Right lung (tissue), 5 donors: ENCODE data around the gene GHRHR. TPM values are rescaled to one million over a fixed set of nuclear protein-coding genes. Genes with fewer than 3 reads are reported as not detected.
A peak's percentile ranks its signal among the peaks of the same experiment; 100 is the strongest.

ENCODE experiments used
- DNase-seq, 2 donors: peaks; one replicate each; pipeline ENCODE4 v3.0.0-alpha.2; 2013
- polyA plus RNA-seq, 5 donors: library from polyadenylated mRNA; unstranded; fragments of 120-200 nt; gene quantifications; one replicate each; pipeline versions ENCODE4 v1.2.1 to v1.2.3, GENCODE V29; 2013; ENCODE audit warnings: inconsistent platforms in 1 of 5, low replicate concordance in 1 of 5; ENCODE audit not compliant: insufficient read length in 5 of 5, insufficient read depth in 1 of 5

Gene GHRHR
- polyA plus RNA-seq, 5 donors: 0.52 TPM; not detected in 4

GRCh38 chr7:30968747-30969603 lies 5.2 kb downstream of the GHRHR start:
- no peak for DNase-seq

- DNase-seq: no peak
Measured at GRCh38 chr7:30969604-30969970, 5.8 kb downstream of the GHRHR start.

- DNase-seq: no peak
Measured at GRCh38 chr7:30970074-30970473, 6.3 kb downstream of the GHRHR start.

- no peak for DNase-seq
Measured at GRCh38 chr7:30970594-30971094, 6.9 kb downstream of the GHRHR start.

- DNase-seq: no peak
Measured at GRCh38 chr7:30971440-30971839, 7.7 kb downstream of the GHRHR start.

GRCh38 chr7:30971840-30972563 lies 8.2 kb downstream of the GHRHR start:
- DNase-seq: no peak

GRCh38 chr7:30973292-30973691 lies 9.5 kb downstream of the GHRHR start:
- no peak for DNase-seq

- DNase-seq: no peak
Measured at GRCh38 chr7:30973791-30974604, 10.2 kb downstream of the GHRHR start.

- peak; percentile 25 to 32 for DNase-seq
Measured at GRCh38 chr7:30974605-30975255, 11.0 kb downstream of the GHRHR start.

GRCh38 chr7:30975256-30975899 lies 11.6 kb downstream of the GHRHR start:
- DNase-seq: no peak

GRCh38 chr7:30976381-30976780 lies 12.6 kb downstream of the GHRHR start:
- DNase-seq: no peak

- DNase-seq: no peak
Measured at GRCh38 chr7:30977222-30977621, 13.5 kb downstream of the GHRHR start.

GRCh38 chr7:30977896-30978564 lies 14.3 kb downstream of the GHRHR start:
- no peak for DNase-seq

GRCh38 chr7:30979027-30979426 lies 15.3 kb downstream of the GHRHR start:
- DNase-seq: no peak

- no peak for DNase-seq
Measured at GRCh38 chr7:30980194-30980593, 16.4 kb downstream of the GHRHR start.

- no peak for DNase-seq
Measured at GRCh38 chr7:30980751-30981150, 17.0 kb downstream of the GHRHR start.

GRCh38 chr7:30983042-30983913 lies 19.5 kb downstream of the GHRHR start:
- DNase-seq: peak; percentile 70 to 85

- DNase-seq: no peak
Measured at GRCh38 chr7:30983914-30984247, 20.1 kb downstream of the GHRHR start.

GRCh38 chr7:30984359-30985107 lies 20.8 kb downstream of the GHRHR start:
- DNase-seq: no peak
